ENCODE data around the gene TSPAN9. TPM values are rescaled to one million over a fixed set of nuclear protein-coding genes. Genes with fewer than 3 reads are reported as not detected.

Gene TSPAN9
- polyA plus RNA-seq, 1 of the 3 experiments (the other 2 are of a cell fraction): 34.9 TPM

DNA sequence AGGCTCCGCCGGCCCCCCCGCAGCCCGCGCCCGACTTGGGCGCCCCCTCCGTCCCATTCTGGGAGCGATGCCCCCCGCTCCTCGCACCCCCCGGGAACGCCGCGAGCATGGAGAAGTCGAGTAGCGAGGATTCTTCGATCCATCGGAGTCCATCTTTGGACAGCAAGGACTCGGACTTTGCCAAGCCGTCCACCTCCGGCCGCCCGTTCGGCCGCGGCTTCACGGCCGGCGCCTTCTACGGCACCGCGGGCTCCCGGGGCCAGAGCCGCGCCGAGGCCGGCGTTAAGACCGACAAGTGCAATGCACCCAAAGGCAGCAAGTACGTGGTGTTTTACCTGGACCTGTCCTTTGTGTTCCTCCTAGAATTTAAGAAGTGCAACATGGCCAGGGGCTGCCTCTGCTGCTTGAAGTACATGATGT, 123.6 kb downstream of the TSPAN9 start:
- H3K4me2 ChIP-seq: peak overlapping the region; percentile 92
- peak overlapping the region; percentile 41; the same call in 1 of the 2 replicates for H3K9ac ChIP-seq
- WGBS (ENCODE audit: low lambda C conversion rate): 10% methylated on average over 29 of the region's 41 CpGs
- peak; percentile 66 for DNase-seq
- H4K20me1 ChIP-seq (ENCODE audit: insufficient read depth): peaks cover 63% of the 10 kb centered on the region
- no peaks in the 10 kb centered on the region for H3K9me3 ChIP-seq
- H3K4me1 ChIP-seq (ENCODE audit: control insufficient read depth in 1 of 2, insufficient read depth in 2 of 2, low read depth in 1 of 2, low read length in 1 of 2): peaks cover 6 to 51% of the 10 kb centered on the region in 2 experiments; a peak in 3 of 4 replicates
- TF ChIP-seq RAD21 (IDR thresholded peaks at IDR 0.05; ENCODE audit: low read length) (no peak), RCOR1 (IDR thresholded peaks at IDR 0.05; ENCODE audit: low read length) (no peak), JUND (IDR thresholded peaks at IDR 0.05) (no peak), FOXM1 (IDR thresholded peaks at IDR 0.05; ENCODE audit: low read depth) (no peak), TCF12 (IDR thresholded peaks at IDR 0.05) (no peak), SIN3A (IDR thresholded peaks at IDR 0.05; ENCODE audit: borderline replicate concordance, low read depth, low read length) (no peak), MEF2A (IDR thresholded peaks at IDR 0.05; ENCODE audit: borderline replicate concordance, low read depth) (no peak), NFIC (IDR thresholded peaks at IDR 0.05; ENCODE audit: borderline replicate concordance) (no peak), RFX5 (IDR thresholded peaks at IDR 0.05; ENCODE audit: low read length) (no peak), FOSL2 (IDR thresholded peaks at IDR 0.05; ENCODE audit: borderline replicate concordance, low read depth) (no peak), EZH2phosphoT487 (IDR thresholded peaks at IDR 0.05; ENCODE audit: borderline replicate concordance, low read depth) (no peak), GABPA (IDR thresholded peaks at IDR 0.05; ENCODE audit: low read depth) (no peak)
- TF ChIP-seq, protein P1, sequence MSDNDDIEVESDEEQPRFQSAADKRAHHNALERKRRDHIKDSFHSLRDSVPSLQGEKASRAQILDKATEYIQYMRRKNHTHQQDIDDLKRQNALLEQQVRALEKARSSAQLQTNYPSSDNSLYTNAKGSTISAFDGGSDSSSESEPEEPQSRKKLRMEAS (IDR thresholded peaks at IDR 0.05; ENCODE audit: low read depth): no peak
- TF ChIP-seq, protein P2, sequence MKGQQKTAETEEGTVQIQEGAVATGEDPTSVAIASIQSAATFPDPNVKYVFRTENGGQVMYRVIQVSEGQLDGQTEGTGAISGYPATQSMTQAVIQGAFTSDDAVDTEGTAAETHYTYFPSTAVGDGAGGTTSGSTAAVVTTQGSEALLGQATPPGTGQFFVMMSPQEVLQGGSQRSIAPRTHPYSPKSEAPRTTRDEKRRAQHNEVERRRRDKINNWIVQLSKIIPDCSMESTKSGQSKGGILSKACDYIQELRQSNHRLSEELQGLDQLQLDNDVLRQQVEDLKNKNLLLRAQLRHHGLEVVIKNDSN (IDR thresholded peaks at IDR 0.05; ENCODE audit: borderline replicate concordance, low read depth): no peak
- no peaks in the 10 kb centered on the region for H3K27me3 ChIP-seq (ENCODE audit: insufficient read depth)
- no peaks in the 10 kb centered on the region for H3F3A ChIP-seq (replicated peaks; ENCODE audit: insufficient read depth)
- H3K27ac ChIP-seq (ENCODE audit: low read depth in 2 of 2, low read length in 1 of 2): no peak overlapping the region
- POLR2A ChIA-PET: no interaction called here
- H3K36me3 ChIP-seq (replicated peaks in 1 of 2; ENCODE audit: control insufficient read depth in 1 of 2, insufficient read depth in 2 of 2, low read length in 1 of 2): no peaks in the 10 kb centered on the region
- H3K79me2 ChIP-seq (ENCODE audit: insufficient read depth): no peaks in the 10 kb centered on the region
- CTCF ChIA-PET: interaction anchor here (1.1 to 8.1 kb wide), 10 partner anchors 21 to 100 kb away, joined by 3 to 99 read pairs (median 16); no protein-coding TSS in a partner anchor
- peak overlapping the region; percentile 51 to 66 for H3K4me3 ChIP-seq (ENCODE audit: low read depth in 2 of 2, low read length in 1 of 2)
- H2AFZ ChIP-seq (ENCODE audit: low read depth): no peak overlapping the region
- no peaks in the 10 kb centered on the region for H3K9me2 ChIP-seq

DNA sequence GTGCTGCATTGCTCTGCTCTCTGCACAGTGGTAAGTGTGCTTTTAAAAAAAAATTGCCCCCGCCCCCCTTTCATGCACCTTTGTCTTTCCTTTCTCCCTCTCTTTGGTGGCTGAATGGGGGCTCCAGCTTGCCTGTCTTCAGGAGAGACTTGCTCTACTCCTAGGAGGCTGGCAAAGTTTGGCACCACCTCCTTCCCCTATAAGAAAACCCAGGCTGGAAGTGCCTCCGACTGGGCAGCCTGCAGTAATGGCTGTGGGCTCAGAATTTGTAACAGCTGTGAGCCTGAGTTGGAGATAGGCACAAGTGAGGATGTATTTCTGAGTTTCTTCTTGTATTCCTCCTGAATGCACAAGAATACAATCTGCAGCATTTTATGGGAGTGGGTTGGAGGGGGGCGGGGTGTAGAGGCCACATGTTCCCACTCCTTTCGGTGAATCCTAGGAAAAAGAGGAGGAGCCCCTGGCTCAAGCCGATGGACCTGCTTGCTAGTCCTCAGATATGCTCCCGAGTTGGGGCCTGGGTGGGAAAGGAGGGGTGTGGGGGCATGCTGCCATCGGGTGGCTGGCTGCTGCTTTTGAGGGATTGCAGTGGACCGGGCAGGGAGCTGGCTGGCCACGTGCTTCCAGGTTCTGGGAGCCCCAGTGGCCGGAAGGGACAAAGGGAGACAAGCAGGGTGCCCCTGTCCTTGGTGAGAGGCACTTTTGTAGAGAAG, 124.3 kb downstream of the TSPAN9 start:
- peaks cover 56% of the 10 kb centered on the region for H4K20me1 ChIP-seq (ENCODE audit: insufficient read depth)
- no peak for TF ChIP-seq NRF1 (IDR thresholded peaks at IDR 0.05; ENCODE audit: low read depth, low read length)
- TF ChIP-seq, protein P3, sequence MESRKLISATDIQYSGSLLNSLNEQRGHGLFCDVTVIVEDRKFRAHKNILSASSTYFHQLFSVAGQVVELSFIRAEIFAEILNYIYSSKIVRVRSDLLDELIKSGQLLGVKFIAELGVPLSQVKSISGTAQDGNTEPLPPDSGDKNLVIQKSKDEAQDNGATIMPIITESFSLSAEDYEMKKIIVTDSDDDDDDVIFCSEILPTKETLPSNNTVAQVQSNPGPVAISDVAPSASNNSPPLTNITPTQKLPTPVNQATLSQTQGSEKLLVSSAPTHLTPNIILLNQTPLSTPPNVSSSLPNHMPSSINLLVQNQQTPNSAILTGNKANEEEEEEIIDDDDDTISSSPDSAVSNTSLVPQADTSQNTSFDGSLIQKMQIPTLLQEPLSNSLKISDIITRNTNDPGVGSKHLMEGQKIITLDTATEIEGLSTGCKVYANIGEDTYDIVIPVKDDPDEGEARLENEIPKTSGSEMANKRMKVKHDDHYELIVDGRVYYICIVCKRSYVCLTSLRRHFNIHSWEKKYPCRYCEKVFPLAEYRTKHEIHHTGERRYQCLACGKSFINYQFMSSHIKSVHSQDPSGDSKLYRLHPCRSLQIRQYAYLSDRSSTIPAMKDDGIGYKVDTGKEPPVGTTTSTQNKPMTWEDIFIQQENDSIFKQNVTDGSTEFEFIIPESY (IDR thresholded peaks at IDR 0.05; ENCODE audit: borderline replicate concordance, low read depth): no peak
- TF ChIP-seq CHD2 (IDR thresholded peaks at IDR 0.05; ENCODE audit: low read length, partially characterized antibody): no peak
- peak overlapping the region; percentile 51 to 66; a peak in 3 of 4 replicates for H3K4me3 ChIP-seq (ENCODE audit: low read depth in 2 of 2, low read length in 1 of 2)
- no peak overlapping the region for H3K27ac ChIP-seq (ENCODE audit: low read depth in 2 of 2, low read length in 1 of 2)
- CTCF ChIA-PET: interaction anchor here (0.5 to 8.1 kb wide), 24 partner anchors 7 to 1078 kb away, joined by 3 to 99 read pairs (median 15); no protein-coding TSS in a partner anchor
- peak overlapping the region; percentile 92 for H3K4me2 ChIP-seq
- H3K9me2 ChIP-seq: no peaks in the 10 kb centered on the region
- H3K9me3 ChIP-seq: no peaks in the 10 kb centered on the region
- H3K27me3 ChIP-seq (ENCODE audit: insufficient read depth): no peaks in the 10 kb centered on the region
- POLR2A ChIA-PET: interaction anchor here (0.6 kb wide), 1 partner anchor 35 kb away, joined by 3 read pairs; no protein-coding TSS in a partner anchor
- no peaks in the 10 kb centered on the region for H3K79me2 ChIP-seq (ENCODE audit: insufficient read depth)
- peaks cover 6 to 55% of the 10 kb centered on the region in 2 experiments; a peak in 3 of 4 replicates for H3K4me1 ChIP-seq (ENCODE audit: control insufficient read depth in 1 of 2, insufficient read depth in 2 of 2, low read depth in 1 of 2, low read length in 1 of 2)
- no peak for DNase-seq
- no peaks in the 10 kb centered on the region for H3K36me3 ChIP-seq (replicated peaks in 1 of 2; ENCODE audit: control insufficient read depth in 1 of 2, insufficient read depth in 2 of 2, low read length in 1 of 2)
- no peaks in the 10 kb centered on the region for H3F3A ChIP-seq (replicated peaks; ENCODE audit: insufficient read depth)
- WGBS (ENCODE audit: low lambda C conversion rate): 91% methylated on average over 8 of the region's 10 CpGs
- no peak overlapping the region for H2AFZ ChIP-seq (ENCODE audit: low read depth)
- no peak overlapping the region for H3K9ac ChIP-seq

All from SK-N-SH (cell line).